HG03280 (cell line): ENCODE data around the gene HNRNPK.
"Not testable (repeated sequence)": the region's sequence is repeated elsewhere in the genome, so short reads cannot be mapped to it uniquely, and the experiment has no call there.

Source experiments
- ATAC-seq: cut with Tn5 transposase; IDR thresholded peaks from one replicate; pipeline ENCODE4 v1.9.1; 2021; ENCODE audit warnings: mild to moderate bottlenecking, moderate library complexity; ENCODE audit not compliant: unreplicated experiment

The HNRNPK gene

GRCh38 chr9:83978992-83979811 is 813 bp downstream of the HNRNPK start:
- peak; percentile 18 for ATAC-seq

- no peak for ATAC-seq
Measured at GRCh38 chr9:83977196-83977595, 2.8 kb downstream of the HNRNPK start.

- ATAC-seq: no peak
Measured at GRCh38 chr9:83976372-83976771, 3.6 kb downstream of the HNRNPK start.

GRCh38 chr9:83975300-83975699 is 4.7 kb downstream of the HNRNPK start:
- no peak for ATAC-seq

- ATAC-seq: no peak
Measured at GRCh38 chr9:83972286-83972685, 7.7 kb downstream of the HNRNPK start.

- ATAC-seq: no peak
Measured at GRCh38 chr9:83971485-83971884, 8.5 kb downstream of the HNRNPK start.

- ATAC-seq: no peak
Measured at GRCh38 chr9:83969602-83970001, 10.4 kb downstream of the HNRNPK start.

GRCh38 chr9:83967073-83967472 is 12.9 kb downstream of the HNRNPK start:
- ATAC-seq: no peak

GRCh38 chr9:83966209-83966582 is 13.8 kb downstream of the HNRNPK start:
- ATAC-seq: no peak

- no peak for ATAC-seq
Measured at GRCh38 chr9:83965350-83966208, 14.4 kb downstream of the HNRNPK start.

GRCh38 chr9:83964973-83965349 is 15.1 kb downstream of the HNRNPK start:
- no peak for ATAC-seq

GRCh38 chr9:83962165-83962564 is 17.9 kb downstream of the HNRNPK start:
- no peak for ATAC-seq

- ATAC-seq: no peak
Measured at GRCh38 chr9:83960991-83961390, 19.0 kb downstream of the HNRNPK start.

- ATAC-seq: no peak
Measured at GRCh38 chr9:83959061-83959460, 21.0 kb downstream of the HNRNPK start.

- ATAC-seq: no peak
Measured at GRCh38 chr9:83957248-83957513, 22.8 kb downstream of the HNRNPK start.

- peak; percentile 67 for ATAC-seq
Measured at GRCh38 chr9:83956436-83957247, 23.4 kb downstream of the HNRNPK start.

GRCh38 chr9:83956086-83956435 is 24.0 kb downstream of the HNRNPK start:
- ATAC-seq: peak; percentile 56

- ATAC-seq: not testable (repeated sequence)
Measured at GRCh38 chr9:83948096-83948495, 31.9 kb downstream of the HNRNPK start.

GRCh38 chr9:83940590-83941303 is 39.3 kb downstream of the HNRNPK start:
- no peak for ATAC-seq

GRCh38 chr9:83937861-83938455 is 42.1 kb downstream of the HNRNPK start:
- ATAC-seq: peak; percentile 74

GRCh38 chr9:83936523-83936922 is 43.5 kb downstream of the HNRNPK start:
- no peak for ATAC-seq
